ENCODE results near the gene ELMOD1.

GRCh38 chr11:107573438-107573837 lies 17.5 kb upstream of the ELMOD1 start:
- TF ChIP-seq CTCF (IDR thresholded peaks at IDR 0.05) = no peak
- no peak for TF ChIP-seq POLR2AphosphoS5 (IDR thresholded peaks at IDR 0.05)
- no peak for TF ChIP-seq POLR2A (IDR thresholded peaks at IDR 0.05)
- no peak for TF ChIP-seq EP300 (IDR thresholded peaks at IDR 0.05; ENCODE audit: low read depth)
